ENCODE data around the gene SYNPO2. TPM values are rescaled to one million over a fixed set of nuclear protein-coding genes. Genes with fewer than 3 reads are reported as not detected.

The SYNPO2 gene
- total and polyA plus RNA-seq, 10 of the 15 experiments (the other 5 are each of a cell fraction or from before 2014, with no cell fraction given): 0.04 to 0.34 (median 0.28) TPM

DNA sequence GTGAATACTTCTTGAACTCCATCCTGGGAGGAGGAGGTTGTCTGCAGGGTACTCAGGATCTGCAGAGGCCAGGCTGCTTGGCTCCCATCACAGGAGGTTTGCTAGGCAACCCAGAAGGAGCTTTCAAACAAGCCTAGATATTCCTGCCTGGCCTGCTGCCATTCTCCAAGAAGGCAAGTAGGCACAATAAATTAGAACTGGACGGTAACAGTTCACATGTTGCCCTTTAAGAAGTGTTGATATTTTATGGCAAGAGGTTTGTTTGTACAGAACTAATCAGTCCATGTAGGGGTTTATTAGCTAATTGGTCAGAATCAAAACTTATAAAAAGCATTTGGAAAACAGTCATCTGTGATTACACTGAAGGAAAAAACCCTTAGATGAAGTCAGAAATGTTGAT lies 39.3 kb downstream of the SYNPO2 start:
- CTCF ChIA-PET: no interaction called here

DNA sequence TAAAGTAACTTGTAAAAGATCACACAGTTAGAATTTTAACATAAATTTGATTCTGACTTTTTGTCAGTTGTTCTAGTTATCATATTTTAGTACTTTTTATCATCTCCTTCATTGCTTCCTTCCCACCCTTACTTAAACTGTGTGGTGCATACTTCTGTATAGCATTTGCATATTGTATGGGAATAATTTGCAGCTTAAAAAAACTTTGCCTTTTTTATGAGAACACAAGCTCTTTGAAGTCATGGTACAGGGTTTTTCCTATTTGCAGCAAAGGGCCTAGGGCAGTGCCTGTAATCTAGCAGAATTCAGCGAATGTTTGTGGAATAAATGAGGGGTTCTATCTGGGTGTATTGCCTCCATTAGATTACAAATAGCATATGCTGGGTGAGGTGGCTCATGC lies 41.6 kb downstream of the SYNPO2 start:
- no peak for FAIRE-seq
- ATAC-seq: no peak
- H2AFZ ChIP-seq (ENCODE audit: control insufficient read depth, low read depth, low read length): no peak overlapping the region
- H3K27ac ChIP-seq (ENCODE audit: control insufficient read depth, insufficient read depth): no peak overlapping the region
- no peak overlapping the region for H3K9ac ChIP-seq (ENCODE audit: control insufficient read depth, insufficient read depth, low read length)
- H3K27me3 ChIP-seq (replicated peaks in 1 of 2; ENCODE audit: control insufficient read depth in 2 of 2, insufficient read depth in 2 of 2, low read length in 1 of 2): peaks cover 0 to 2% of the 10 kb centered on the region in 2 experiments; a peak in 1 of 4 replicates
- TF ChIP-seq, protein P1, sequence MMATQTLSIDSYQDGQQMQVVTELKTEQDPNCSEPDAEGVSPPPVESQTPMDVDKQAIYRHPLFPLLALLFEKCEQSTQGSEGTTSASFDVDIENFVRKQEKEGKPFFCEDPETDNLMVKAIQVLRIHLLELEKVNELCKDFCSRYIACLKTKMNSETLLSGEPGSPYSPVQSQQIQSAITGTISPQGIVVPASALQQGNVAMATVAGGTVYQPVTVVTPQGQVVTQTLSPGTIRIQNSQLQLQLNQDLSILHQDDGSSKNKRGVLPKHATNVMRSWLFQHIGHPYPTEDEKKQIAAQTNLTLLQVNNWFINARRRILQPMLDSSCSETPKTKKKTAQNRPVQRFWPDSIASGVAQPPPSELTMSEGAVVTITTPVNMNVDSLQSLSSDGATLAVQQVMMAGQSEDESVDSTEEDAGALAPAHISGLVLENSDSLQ (IDR thresholded peaks at IDR 0.05): no peak
- TF ChIP-seq FOXM1 (IDR thresholded peaks at IDR 0.05; ENCODE audit: low read depth, low read length): no peak
- WGBS (ENCODE audit: insufficient coverage, insufficient replicate concordance, low lambda C conversion rate, missing lambda C conversion rate): 22% methylated on average over 1 of the region's 1 CpG
- CTCF ChIA-PET: no interaction called here
- RAD21 ChIA-PET (ENCODE audit: unreplicated experiment): no interaction called here
- no peaks in the 10 kb centered on the region for H4K20me1 ChIP-seq (ENCODE audit: control insufficient read depth, insufficient read depth)
- no peak for DNase-seq (ENCODE audit: low read depth, low spot score)
- H3K9me3 ChIP-seq (replicated peaks; ENCODE audit: control insufficient read depth, insufficient read depth, low read length): no peaks in the 10 kb centered on the region
- H3K36me3 ChIP-seq (ENCODE audit: control insufficient read depth in 2 of 2, insufficient read depth in 2 of 2, low read length in 1 of 2): no peaks in the 10 kb centered on the region
- in situ Hi-C loops (cut with MboI) (no loop called here), intact Hi-C loops (cut with micrococcal nuclease; ENCODE audit: unreplicated experiment) (no loop called here)
- H3K4me1 ChIP-seq (ENCODE audit: control insufficient read depth, insufficient read depth, low read length): no peaks in the 10 kb centered on the region
- H3K4me2 ChIP-seq (ENCODE audit: control insufficient read depth, insufficient read depth): no peak overlapping the region
- no peak overlapping the region for H3K4me3 ChIP-seq
- no TSS peak for BruUV-seq (replicated peaks)
- POLR2A ChIA-PET: no interaction called here
- SMC1A ChIA-PET (ENCODE audit: uncharacterized antibody, unreplicated experiment): no interaction called here
- H3K79me2 ChIP-seq (ENCODE audit: control insufficient read depth, insufficient read depth, low read length): no peaks in the 10 kb centered on the region

More for the DNA sequence above, 39.3 kb downstream of the SYNPO2 start:
- TF ChIP-seq MYC (IDR thresholded peaks at IDR 0.05; ENCODE audit: insufficient read depth, insufficient read length, insufficient replicate concordance, low read length, severe bottlenecking) (no peak), ZNF207 (IDR thresholded peaks at IDR 0.05; ENCODE audit: borderline replicate concordance) (no peak), SREBF1 (IDR thresholded peaks at IDR 0.05; ENCODE audit: low read length) (no peak), MTA3 (IDR thresholded peaks at IDR 0.05; ENCODE audit: borderline replicate concordance, low read length) (no peak), EGR1 (IDR thresholded peaks at IDR 0.05; ENCODE audit: borderline replicate concordance in 1 of 2, low read depth in 2 of 2, low read length in 2 of 2) (no peak)
- H3K4me2 ChIP-seq (ENCODE audit: control insufficient read depth, insufficient read depth): no peak overlapping the region
- H3K27me3 ChIP-seq (replicated peaks in 1 of 2; ENCODE audit: control insufficient read depth in 2 of 2, insufficient read depth in 2 of 2, low read length in 1 of 2): peaks cover 0 to 2% of the 10 kb centered on the region in 2 experiments; a peak in 1 of 4 replicates
- ChIA-PET RAD21 (ENCODE audit: unreplicated experiment) (no interaction called here), SMC1A (ENCODE audit: uncharacterized antibody, unreplicated experiment) (interaction anchor here (0.6 kb wide), 1 partner anchor 10 kb away, joined by 3 read pairs; no protein-coding TSS in a partner anchor), POLR2A (no interaction called here)
- no peak overlapping the region for H2AFZ ChIP-seq (ENCODE audit: control insufficient read depth, low read depth, low read length)
- FAIRE-seq (no peak), DNase-seq (ENCODE audit: low read depth, low spot score) (no peak), ATAC-seq (no peak)
- H3K9me3 ChIP-seq (replicated peaks; ENCODE audit: control insufficient read depth, insufficient read depth, low read length): no peaks in the 10 kb centered on the region
- H4K20me1 ChIP-seq (ENCODE audit: control insufficient read depth, insufficient read depth): no peaks in the 10 kb centered on the region
- H3K79me2 ChIP-seq (ENCODE audit: control insufficient read depth, insufficient read depth, low read length): no peaks in the 10 kb centered on the region
- 70% methylated on average over 1 of the region's 1 CpG for WGBS (ENCODE audit: insufficient coverage, insufficient replicate concordance, low lambda C conversion rate, missing lambda C conversion rate)
- no peaks in the 10 kb centered on the region for H3K4me1 ChIP-seq (ENCODE audit: control insufficient read depth, insufficient read depth, low read length)
- H3K9ac ChIP-seq (ENCODE audit: control insufficient read depth, insufficient read depth, low read length): no peak overlapping the region
- no peak overlapping the region for H3K4me3 ChIP-seq
- in situ Hi-C loops (cut with MboI) (no loop called here), intact Hi-C loops (cut with micrococcal nuclease; ENCODE audit: unreplicated experiment) (no loop called here)
- H3K27ac ChIP-seq (ENCODE audit: control insufficient read depth, insufficient read depth): no peak overlapping the region
- no peaks in the 10 kb centered on the region for H3K36me3 ChIP-seq (ENCODE audit: control insufficient read depth in 2 of 2, insufficient read depth in 2 of 2, low read length in 1 of 2)
- no TSS peak for BruUV-seq (replicated peaks)

All from GM12878 (cell line).